ENCODE data around the gene ICA1.

Gene ICA1

GRCh38 chr7:8142477-8142876, 119.5 kb downstream of the ICA1 start:
- no peak for TF ChIP-seq CTCF (conservative IDR thresholded peaks at IDR 0.05; ENCODE audit: control insufficient read depth, insufficient read depth, low read depth, low read length)
- no peak for DNase-seq (ENCODE audit: low read depth)
- no peak overlapping the region for H3K4me3 ChIP-seq (ENCODE audit: control insufficient read depth, low read depth, low read length)

GRCh38 chr7:8141070-8141469, 120.9 kb downstream of the ICA1 start:
- no peak for DNase-seq (ENCODE audit: low read depth)
- no peak for TF ChIP-seq CTCF (conservative IDR thresholded peaks at IDR 0.05; ENCODE audit: control insufficient read depth, insufficient read depth, low read depth, low read length)
- no peak overlapping the region for H3K4me3 ChIP-seq (ENCODE audit: control insufficient read depth, low read depth, low read length)

- DNase-seq (ENCODE audit: low read depth): no peak
- H3K4me3 ChIP-seq (ENCODE audit: control insufficient read depth, low read depth, low read length): no peak overlapping the region
- TF ChIP-seq CTCF (conservative IDR thresholded peaks at IDR 0.05; ENCODE audit: control insufficient read depth, insufficient read depth, low read depth, low read length): no peak
Observed at GRCh38 chr7:8136051-8136730, 125.8 kb downstream of the ICA1 start.

- TF ChIP-seq CTCF (conservative IDR thresholded peaks at IDR 0.05; ENCODE audit: control insufficient read depth, insufficient read depth, low read depth, low read length): no peak
- DNase-seq (ENCODE audit: low read depth): no peak
- H3K4me3 ChIP-seq (ENCODE audit: control insufficient read depth, low read depth, low read length): no peak overlapping the region
Observed at GRCh38 chr7:8135417-8135816, 126.5 kb downstream of the ICA1 start.

GRCh38 chr7:8134089-8134733, 127.8 kb downstream of the ICA1 start:
- no peak for TF ChIP-seq CTCF (conservative IDR thresholded peaks at IDR 0.05; ENCODE audit: control insufficient read depth, insufficient read depth, low read depth, low read length)
- no peak overlapping the region for H3K4me3 ChIP-seq (ENCODE audit: control insufficient read depth, low read depth, low read length)
- DNase-seq (ENCODE audit: low read depth): no peak

- DNase-seq (ENCODE audit: low read depth): no peak
- no peak overlapping the region for H3K4me3 ChIP-seq (ENCODE audit: control insufficient read depth, low read depth, low read length)
- no peak for TF ChIP-seq CTCF (conservative IDR thresholded peaks at IDR 0.05; ENCODE audit: control insufficient read depth, insufficient read depth, low read depth, low read length)
Observed at GRCh38 chr7:8133188-8133848, 128.6 kb downstream of the ICA1 start.
